Esophagus squamous epithelium (tissue), 4 donors: Measurements from ENCODE around the gene SOCS3.

Experiments
- POLR2A ChIP-seq, 4 donors: fragments of 450-650 bp; IDR thresholded peaks; one replicate each; pipeline ENCODE4 v1.6.1; 2017; ENCODE audit warnings: antibody characterized with exemption in 4 of 4, mild to moderate bottlenecking in 4 of 4, moderate library complexity in 3 of 4
- TF ChIP-seq, protein P1 (sequence below), 6 experiments: fragments of 450-650 bp in 4 of 6; fragments of 200-600 bp in 2 of 6; sonication (generic) in 2 of 6; IDR thresholded peaks; one replicate each; pipeline ENCODE4 v1.5.1; 2016 to 2019; ENCODE audit warnings: antibody characterized with exemption in 6 of 6, mild to moderate bottlenecking in 4 of 6, moderate library complexity in 4 of 6

DNA sequence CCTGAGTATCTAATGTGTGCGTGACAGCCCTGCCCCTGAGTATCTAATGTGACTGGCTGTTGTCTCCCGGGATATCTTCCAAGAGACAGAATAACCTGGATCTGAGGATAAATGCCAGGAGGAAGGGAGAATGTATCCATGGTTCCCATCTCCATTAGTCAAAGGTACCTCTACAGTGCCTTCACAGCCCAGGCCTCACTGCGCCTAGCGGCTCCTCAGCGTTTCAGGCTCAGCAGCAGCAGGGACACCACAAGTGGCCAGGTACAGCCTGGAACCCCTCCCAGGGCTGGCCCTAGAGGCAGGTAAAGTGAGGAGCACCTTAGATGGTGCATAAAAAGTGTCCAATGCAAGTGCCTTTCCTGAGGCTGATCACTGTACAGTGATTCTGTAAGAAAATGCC lies 32.0 kb downstream of the SOCS3 start:
- TF ChIP-seq, protein P1, sequence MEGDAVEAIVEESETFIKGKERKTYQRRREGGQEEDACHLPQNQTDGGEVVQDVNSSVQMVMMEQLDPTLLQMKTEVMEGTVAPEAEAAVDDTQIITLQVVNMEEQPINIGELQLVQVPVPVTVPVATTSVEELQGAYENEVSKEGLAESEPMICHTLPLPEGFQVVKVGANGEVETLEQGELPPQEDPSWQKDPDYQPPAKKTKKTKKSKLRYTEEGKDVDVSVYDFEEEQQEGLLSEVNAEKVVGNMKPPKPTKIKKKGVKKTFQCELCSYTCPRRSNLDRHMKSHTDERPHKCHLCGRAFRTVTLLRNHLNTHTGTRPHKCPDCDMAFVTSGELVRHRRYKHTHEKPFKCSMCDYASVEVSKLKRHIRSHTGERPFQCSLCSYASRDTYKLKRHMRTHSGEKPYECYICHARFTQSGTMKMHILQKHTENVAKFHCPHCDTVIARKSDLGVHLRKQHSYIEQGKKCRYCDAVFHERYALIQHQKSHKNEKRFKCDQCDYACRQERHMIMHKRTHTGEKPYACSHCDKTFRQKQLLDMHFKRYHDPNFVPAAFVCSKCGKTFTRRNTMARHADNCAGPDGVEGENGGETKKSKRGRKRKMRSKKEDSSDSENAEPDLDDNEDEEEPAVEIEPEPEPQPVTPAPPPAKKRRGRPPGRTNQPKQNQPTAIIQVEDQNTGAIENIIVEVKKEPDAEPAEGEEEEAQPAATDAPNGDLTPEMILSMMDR (IDR thresholded peaks at IDR 0.05) = no peak
- no peak for TF ChIP-seq POLR2A (IDR thresholded peaks at IDR 0.05)
